ENCODE data around the gene VAT1.
"Not testable (repeated sequence)": the region's sequence is repeated elsewhere in the genome, so short reads cannot be mapped to it uniquely, and the experiment has no call there.

The VAT1 gene

GRCh38 chr17:43021741-43022512 is at the start of gene VAT1:
Gene VAT1 (minus strand): TSS chr17:43022385. CDS start chr17:43022322, 63 bp downstream.
- peak; percentile 73 for DNase-seq

GRCh38 chr17:43070872-43071271 is 48.7 kb upstream of the VAT1 start:
- DNase-seq, result no peak

- DNase-seq, result no peak
Measured at GRCh38 chr17:43070257-43070656, 48.1 kb upstream of the VAT1 start.

GRCh38 chr17:43069368-43069898 is 47.2 kb upstream of the VAT1 start:
- DNase-seq, result no peak

- DNase-seq, result no peak
Measured at GRCh38 chr17:43068570-43069367, 46.6 kb upstream of the VAT1 start.

GRCh38 chr17:43062984-43063638 is 40.9 kb upstream of the VAT1 start:
- DNase-seq, result no peak

GRCh38 chr17:43056051-43056450 is 33.9 kb upstream of the VAT1 start:
- no peak for DNase-seq

- not testable (repeated sequence) for DNase-seq
Measured at GRCh38 chr17:43053008-43053407, 30.8 kb upstream of the VAT1 start.

- no peak for DNase-seq
Measured at GRCh38 chr17:43051969-43052368, 29.8 kb upstream of the VAT1 start.

GRCh38 chr17:43044024-43044423 is 21.8 kb upstream of the VAT1 start:
- DNase-seq, result no peak

- DNase-seq, result no peak
Measured at GRCh38 chr17:43043307-43043706, 21.1 kb upstream of the VAT1 start.

- no peak for DNase-seq
Measured at GRCh38 chr17:43042025-43042628, 19.9 kb upstream of the VAT1 start.

- DNase-seq, result no peak
Measured at GRCh38 chr17:43040655-43041054, 18.5 kb upstream of the VAT1 start.

- no peak for DNase-seq
Measured at GRCh38 chr17:43039646-43040045, 17.5 kb upstream of the VAT1 start.

GRCh38 chr17:43034894-43035293 is 12.7 kb upstream of the VAT1 start:
- no peak for DNase-seq

GRCh38 chr17:43033948-43034881 is 12.0 kb upstream of the VAT1 start:
- no peak for DNase-seq

- no peak for DNase-seq
Measured at GRCh38 chr17:43031666-43032065, 9.5 kb upstream of the VAT1 start.

- DNase-seq, result no peak
Measured at GRCh38 chr17:43030137-43030767, 8.1 kb upstream of the VAT1 start.

GRCh38 chr17:43028221-43028861 is 6.2 kb upstream of the VAT1 start:
- DNase-seq, result no peak

- no peak for DNase-seq
Measured at GRCh38 chr17:43027091-43028032, 5.2 kb upstream of the VAT1 start.
